Kidney glomerular epithelial cell (primary cell): Measurements from ENCODE around the gene TPGS1.

Experiments
- DNase-seq: peaks from one replicate; lab custom pipeline; 2025; lab: John Stamatoyannopoulos, UW

The TPGS1 gene

DNA sequence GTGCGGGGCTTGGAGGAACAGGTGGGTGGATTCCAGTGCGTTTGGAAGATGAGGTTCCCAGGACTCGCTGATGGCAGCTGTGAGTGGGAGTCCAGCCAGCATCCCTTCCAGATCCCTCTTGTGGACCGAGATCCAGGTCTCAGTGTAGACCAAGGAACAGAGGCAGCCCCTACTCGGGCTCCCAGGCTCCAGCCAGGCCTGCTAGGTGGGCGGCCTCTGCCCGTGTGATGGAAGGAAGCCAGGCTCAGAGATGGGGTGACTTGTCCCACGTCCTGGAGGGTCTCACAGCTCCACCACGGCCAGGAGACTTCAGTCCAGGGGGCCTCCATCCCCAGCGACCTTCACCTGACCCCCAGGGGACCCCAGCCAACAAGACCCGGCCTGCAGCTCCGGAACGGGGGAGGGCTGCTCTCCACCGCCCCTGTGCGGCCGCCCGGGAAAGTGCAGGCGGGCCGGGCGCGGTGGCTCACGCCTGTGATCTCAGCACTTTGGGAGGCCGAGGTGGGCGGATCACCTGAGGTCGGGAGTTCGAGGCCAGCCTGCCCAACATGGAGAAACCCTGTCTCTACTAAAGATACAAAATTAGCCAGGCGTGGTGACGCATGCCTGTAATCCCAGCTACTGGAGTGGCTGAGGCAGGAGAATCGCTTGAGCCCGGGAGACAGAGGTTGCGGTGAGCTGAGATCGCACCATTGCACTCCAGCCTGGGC is 11.7 kb upstream of the TPGS1 start:
- no peak for DNase-seq

DNA sequence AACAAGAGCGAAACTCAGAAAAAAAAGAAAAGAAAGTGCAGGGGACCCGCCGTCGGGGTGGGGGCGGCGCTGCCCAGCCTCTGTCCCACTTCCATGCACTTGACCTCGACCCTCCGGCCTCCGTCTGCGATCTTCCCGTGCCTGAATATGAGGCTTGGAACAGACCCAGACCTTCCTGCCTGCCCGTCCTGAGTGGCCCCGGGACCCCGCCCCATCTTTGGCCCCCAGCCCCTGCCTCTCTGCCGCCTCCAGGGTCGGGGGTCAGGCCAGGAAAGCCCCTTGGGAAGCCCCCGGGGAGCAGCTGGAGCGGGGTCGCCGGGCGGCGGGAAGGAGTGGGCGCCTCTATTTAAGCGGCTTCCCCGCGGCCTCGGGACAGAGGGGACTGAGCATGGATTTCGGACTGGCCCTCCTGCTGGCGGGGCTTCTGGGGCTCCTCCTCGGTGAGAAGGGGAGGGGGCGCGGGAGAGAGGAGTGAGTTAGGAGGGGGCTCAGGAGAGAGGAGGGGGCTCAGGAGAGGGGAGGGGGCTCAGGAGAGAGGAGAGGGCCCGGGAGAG is 11.1 kb upstream of the TPGS1 start, which contains the start of gene MADCAM1:
Gene MADCAM1 (plus strand): TSS at position 375 of the 554 bp plus-strand sequence. CDS start 14 bp downstream, at position 389.
- no peak for DNase-seq

DNA sequence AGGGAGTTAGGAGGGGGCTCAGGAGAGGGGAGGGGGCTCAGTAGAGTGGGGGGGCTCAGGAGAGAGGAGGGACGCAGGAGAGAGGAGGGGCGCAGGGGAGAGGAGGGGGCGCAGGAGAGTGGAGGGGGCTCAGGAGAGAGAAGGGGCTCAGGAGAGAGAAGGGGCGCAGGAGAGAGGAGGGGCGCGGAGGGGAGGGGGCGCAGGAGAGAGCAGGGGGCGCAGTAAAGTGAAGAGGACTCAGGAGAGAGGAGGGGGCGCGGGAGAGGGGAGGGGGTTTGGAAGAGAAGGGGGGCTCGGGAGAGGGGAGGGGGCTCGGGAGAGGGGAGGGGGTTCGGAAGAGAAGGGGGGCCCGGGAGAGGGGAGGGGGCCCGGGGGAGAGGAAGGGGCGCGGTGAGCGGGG is 10.3 kb upstream of the TPGS1 start:
- no peak for DNase-seq

DNA sequence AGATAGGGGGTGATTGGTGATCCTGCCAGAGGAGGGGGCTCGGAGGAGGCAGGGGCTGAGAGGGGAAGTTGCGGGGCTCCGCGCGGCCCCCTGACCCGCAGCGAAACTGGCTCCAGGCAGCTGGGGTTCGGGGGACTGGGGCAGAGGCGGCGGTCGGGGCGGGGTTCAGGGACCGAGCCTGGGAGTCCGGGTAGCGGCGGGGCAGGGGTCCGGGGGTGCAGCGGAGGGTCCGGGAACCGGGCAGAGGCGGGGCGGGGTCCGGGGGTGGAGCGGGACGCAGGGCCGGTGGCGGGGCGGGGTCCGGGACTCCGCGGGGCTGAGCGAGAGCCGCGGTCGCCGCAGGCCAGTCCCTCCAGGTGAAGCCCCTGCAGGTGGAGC is 9.8 kb upstream of the TPGS1 start:
- DNase-seq = no peak

DNA sequence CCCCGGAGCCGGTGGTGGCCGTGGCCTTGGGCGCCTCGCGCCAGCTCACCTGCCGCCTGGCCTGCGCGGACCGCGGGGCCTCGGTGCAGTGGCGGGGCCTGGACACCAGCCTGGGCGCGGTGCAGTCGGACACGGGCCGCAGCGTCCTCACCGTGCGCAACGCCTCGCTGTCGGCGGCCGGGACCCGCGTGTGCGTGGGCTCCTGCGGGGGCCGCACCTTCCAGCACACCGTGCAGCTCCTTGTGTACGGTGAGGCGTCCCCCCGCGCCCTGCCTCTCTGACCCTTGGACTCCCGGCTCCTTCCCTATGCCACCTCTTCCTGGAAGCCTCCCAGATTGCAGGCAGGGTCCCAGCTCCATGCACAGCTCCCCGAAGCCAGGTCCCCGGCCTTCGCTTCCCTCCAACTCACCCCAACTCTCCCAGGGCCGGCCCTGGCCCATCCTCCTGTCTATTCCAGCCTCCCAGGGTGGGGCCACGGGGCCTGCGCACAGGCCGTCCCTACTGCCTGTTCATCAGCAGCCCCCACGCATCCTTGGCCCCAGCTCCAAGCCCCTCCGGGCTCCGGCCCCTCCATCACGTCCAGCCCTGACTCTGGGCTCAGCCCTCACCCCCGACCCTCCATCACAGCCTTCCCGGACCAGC is 9.3 kb upstream of the TPGS1 start:
- no peak for DNase-seq

DNA sequence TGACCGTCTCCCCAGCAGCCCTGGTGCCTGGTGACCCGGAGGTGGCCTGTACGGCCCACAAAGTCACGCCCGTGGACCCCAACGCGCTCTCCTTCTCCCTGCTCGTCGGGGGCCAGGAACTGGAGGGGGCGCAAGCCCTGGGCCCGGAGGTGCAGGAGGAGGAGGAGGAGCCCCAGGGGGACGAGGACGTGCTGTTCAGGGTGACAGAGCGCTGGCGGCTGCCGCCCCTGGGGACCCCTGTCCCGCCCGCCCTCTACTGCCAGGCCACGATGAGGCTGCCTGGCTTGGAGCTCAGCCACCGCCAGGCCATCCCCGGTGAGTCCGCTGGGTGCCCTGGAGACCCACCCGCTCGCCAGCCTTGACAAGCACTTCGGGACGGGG is 8.8 kb upstream of the TPGS1 start:
- DNase-seq = no peak

DNA sequence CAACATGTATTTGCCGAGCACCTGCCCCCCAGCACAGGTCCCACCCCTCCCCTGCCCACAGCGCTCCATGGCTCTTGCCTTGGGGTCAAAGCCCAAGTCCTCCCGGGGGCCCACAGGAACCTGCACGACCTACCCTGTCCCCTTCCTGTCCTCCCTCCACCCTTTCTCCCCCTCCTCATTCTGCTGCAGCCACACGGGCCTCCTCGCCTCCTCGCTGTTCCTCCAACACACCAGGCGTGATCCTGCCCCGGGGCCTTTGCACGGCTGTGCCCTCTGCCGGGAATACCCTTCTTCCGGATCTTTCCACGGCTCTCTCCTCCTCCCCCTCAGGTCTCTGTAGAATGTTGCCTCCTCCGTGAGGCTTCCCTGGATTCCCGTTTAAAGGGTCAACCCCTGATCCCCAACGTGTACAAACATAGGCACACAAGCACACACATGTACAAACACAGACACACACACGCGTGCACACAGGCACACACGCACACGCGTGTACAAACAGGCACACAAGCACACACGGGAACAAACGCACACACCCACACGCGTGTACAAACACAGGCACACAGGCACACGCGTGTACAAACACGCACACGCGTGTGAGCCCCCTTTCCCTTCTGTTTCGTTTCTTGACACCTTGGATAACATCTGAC is 8.2 kb upstream of the TPGS1 start:
- DNase-seq = no peak

DNA sequence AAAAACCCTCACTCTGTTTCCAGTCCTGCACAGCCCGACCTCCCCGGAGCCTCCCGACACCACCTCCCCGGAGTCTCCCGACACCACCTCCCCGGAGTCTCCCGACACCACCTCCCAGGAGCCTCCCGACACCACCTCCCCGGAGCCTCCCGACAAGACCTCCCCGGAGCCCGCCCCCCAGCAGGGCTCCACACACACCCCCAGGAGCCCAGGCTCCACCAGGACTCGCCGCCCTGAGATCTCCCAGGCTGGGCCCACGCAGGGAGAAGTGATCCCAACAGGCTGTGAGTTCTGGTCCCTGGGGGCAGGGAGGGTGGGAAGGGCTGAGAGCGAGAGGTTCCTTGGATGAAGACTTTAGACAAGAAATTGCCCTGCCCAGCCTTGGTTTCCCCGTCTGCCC is 5.7 kb upstream of the TPGS1 start:
- no peak for DNase-seq

DNA sequence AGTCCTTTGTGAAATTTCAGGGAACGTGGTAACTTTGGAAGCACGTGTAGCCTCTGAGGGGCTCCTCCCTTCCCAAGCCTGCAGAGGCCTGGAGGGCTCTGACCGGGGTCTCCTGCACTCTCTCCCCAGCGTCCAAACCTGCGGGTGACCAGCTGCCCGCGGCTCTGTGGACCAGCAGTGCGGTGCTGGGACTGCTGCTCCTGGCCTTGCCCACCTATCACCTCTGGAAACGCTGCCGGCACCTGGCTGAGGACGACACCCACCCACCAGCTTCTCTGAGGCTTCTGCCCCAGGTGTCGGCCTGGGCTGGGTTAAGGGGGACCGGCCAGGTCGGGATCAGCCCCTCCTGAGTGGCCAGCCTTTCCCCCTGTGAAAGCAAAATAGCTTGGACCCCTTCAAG is 2.7 kb upstream of the TPGS1 start:
- DNase-seq = no peak

DNA sequence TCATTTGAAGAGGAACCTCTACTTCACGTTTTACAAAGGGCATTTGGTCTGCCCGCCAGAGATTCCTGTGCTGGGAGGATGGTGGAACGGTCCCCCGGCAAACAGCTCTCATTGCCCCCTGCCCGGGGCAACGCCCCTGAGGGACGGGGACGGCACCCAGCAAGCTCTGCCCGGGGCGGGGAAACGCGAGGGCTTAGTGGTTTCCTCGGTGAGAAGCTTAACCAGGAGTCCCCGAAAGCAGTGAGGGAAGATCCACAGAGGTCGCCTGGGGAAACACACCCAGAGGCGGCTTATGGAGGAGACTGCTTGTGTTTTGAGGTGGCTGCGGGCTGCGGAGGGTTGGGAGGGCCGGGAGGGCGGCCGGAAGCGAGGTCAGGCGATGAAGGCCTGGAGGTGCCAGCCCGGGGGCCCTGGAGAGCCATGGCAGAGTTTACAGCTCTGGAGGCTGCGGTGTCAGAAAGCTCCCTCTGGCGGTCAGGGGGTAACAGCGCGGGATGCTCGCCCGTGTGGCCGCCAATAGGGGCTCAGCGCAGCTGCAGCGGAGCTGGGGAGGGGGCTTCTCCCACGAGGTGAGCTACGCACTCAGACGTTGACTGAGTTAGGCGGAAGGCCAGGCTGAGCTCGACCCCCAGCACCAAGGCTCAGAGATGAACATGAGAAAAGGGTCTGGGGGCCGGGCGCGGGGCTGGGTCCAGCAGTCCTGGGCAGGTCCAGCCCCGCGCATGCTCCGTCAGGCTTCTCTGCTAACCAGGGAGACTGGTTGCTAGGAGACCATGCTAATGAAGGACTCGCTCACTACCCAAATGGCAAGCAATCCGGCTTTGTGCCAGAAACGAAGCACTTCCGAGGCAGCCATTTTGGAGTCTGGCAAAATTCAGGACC is 652 bp upstream of the TPGS1 start:
- DNase-seq = peak; percentile 91

DNA sequence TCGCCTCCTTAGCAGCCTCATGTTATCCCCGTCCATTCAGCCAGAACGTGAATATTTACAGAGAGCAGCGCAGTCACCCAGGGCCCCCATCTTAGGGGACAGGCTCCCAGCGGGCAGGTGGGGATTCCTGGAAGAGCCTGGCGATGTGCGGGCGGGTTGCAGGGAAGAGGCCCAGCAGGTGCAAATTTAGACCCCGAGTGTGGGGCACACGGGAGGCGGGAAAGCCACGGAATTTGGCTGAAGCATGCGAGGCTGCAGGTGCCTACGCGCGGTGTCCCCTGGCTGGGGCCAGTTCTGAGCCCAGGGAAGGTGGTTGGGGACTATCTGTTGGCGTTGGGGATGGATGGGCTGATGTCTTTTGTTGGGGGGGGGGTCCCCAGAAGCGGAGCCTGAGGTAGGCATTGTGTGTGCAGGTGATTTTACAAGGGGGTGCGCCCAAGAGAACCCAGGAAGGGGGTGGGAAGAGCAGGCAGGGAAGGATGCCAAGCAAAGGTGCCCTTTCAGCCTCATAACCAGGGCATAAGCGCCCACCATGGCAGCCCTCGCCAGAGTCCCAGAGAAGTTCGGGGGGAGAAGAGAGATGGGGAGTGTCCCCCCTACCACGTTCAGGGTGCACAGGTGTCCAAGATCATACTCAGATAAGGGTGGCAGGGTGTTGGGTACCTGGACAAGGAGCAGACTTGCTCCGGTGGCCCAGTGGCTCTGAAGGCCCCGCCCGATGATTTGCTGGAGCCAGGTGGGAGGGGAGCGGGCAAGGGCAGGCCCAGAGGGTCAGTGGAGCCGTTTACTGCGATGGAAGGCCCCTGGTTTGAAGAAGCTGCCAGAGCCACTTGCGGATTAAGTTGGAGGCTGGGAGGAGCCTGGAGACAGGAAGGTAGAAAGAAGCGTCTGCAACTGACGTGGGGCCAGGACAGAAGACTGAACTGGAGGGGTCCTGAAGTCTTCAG is 1.2 kb downstream of the TPGS1 start:
- DNase-seq = no peak

DNA sequence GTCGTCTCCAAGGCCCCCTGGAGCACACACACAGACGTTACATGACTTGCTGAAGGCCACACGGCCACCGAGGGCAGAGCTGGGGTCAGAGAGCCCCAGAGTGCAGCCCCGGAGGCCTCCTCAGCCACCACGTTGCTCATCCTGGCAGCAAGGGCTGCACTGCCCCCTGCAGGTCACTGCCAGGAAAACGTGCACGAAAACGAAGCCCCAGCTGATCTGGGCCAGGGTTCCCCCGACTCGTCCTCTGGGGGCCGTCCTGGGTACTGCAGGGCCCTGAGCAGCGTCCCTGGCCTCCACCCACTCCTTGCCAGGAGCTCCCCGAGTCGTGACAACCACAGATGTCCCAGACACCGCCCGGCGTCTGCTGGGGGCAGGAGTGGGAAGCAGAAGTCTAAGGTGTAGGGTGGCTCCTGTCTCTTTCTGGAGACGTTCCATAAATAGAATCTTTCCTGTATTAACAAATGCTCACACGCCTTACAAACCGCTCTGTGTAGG is 3.4 kb downstream of the TPGS1 start:
- peak; percentile 65 for DNase-seq

DNA sequence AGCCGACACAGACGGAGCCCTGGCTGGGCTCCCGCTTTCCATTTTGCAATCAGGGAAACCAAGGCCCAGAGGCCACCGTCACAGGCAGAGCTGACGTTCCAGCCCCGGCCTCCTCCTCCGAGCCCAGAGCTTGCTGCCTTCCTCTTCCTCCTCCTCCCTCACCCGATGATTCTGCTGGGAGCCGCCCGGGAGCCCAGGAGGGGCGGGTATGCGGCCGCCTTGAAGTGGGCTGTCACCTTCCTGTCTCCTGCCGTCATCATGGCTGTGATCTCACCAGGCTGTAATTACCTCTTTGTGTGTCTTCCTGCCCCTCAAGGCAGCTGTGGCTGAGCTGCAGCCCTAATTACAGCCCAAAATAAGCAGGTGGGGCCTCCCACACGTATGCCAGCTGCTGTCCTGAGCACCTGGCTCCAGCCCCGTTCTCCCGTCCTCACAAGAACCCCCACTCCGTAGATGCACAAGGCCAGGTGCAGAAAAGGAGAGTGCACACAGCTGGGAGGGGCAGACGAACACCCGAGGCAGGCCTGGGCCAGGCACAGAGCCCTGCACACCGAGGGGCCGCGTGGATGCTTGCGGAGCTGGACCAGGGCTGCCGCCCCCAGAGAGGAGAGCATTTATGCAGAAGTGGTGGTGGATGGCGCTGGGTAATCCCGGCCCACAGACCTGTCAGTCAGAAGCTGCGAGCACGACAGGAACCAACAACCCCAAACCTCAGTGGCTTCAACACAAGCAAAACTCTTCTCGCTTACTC is 4.0 kb downstream of the TPGS1 start:
- DNase-seq = no peak

DNA sequence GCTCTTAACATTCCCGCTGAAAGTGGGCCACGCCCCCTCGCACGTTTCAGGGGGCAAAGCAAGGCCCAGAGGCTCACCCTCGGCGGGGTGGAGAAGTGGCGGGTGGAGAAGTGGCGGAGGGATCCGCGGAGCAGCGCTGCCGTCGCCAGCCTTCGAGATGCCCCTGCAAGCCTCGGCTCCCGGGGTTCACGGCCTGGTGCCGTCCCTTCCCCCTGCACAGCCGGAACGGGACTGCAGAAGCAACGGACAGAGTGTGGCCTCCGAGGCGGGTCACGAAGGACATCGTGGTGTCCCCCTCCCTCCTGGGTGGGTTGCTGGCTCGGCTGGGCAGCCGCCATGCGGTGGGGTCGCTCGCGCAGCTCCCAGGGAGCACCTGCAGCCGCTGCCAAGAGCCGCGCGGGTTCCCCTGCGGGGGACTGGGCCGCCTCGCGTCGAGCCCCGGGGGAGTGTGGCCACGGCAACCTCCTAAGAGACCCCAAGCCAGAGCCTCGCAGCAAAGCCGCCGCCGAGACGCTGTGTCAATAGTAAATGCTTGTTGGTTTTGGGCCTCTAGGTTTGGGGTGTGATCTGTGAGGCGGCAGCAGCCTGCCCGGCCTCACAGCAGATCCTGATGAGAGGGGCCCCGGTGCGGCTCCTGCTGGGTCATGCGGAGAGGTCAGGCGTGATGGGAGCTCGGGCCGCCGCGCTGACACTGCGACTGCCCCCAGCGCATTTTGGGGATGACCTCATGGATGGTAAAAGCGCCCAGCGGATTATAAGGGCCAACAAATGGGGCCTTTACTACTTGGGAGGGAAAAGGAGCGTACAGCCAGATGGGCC is 5.5 kb downstream of the TPGS1 start:
- no peak for DNase-seq

DNA sequence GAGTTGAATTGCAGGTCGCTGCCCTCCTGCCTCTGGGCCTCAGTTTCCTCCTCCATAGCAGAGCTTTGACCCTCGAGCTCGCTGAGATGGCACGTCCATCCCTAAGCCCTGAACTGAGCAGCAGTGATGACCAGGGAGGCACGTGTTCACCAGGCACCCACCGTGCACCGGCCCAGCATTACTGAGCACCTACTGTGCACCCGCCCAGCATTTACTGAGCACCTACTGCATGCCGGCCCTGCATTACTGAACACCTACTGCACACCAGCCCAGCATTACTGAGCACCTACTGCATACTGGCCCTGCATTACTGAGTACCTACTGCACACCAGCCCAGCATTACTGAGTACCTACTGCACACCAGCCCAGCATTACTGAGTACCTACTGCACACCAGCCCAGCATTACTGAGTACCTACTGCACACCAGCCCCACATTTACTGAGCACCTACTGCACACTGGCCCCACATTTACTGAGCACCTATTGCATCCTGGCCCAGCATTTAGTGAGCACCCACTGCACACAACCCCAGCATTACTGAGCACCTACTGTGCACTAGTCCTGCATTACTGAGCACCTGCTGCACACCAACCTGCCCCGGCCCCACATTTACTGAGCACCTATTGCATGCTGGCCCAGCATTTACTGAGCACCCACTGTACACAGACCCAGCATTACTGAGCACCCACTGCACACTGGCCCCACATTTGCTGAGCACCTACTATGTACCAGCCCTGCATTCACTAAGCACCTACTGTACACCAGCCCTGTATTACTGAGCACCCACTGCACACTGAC is 6.3 kb downstream of the TPGS1 start:
- no peak for DNase-seq

DNA sequence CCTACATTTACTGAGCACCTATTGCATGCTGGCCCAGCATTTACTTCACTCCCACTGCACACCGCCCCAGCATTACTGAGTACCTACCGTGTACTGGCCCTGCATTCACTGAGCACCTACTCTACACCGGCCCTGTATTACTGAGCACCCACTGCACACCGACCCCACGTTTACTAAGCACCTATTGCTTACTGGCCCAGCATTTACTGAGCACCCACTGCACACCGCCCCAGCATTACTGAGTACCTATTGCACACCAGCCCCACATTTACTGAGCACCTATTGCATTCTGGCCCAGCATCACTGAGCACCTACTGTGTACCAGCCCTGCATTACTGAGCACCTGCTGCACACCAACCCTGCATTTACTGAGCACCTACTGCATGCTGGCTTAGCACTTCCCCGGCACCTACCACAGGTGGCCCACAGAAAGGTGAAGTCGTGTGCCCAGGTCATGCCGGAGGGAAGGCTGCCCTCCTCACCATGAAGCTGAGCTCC is 6.9 kb downstream of the TPGS1 start:
- no peak for DNase-seq

DNA sequence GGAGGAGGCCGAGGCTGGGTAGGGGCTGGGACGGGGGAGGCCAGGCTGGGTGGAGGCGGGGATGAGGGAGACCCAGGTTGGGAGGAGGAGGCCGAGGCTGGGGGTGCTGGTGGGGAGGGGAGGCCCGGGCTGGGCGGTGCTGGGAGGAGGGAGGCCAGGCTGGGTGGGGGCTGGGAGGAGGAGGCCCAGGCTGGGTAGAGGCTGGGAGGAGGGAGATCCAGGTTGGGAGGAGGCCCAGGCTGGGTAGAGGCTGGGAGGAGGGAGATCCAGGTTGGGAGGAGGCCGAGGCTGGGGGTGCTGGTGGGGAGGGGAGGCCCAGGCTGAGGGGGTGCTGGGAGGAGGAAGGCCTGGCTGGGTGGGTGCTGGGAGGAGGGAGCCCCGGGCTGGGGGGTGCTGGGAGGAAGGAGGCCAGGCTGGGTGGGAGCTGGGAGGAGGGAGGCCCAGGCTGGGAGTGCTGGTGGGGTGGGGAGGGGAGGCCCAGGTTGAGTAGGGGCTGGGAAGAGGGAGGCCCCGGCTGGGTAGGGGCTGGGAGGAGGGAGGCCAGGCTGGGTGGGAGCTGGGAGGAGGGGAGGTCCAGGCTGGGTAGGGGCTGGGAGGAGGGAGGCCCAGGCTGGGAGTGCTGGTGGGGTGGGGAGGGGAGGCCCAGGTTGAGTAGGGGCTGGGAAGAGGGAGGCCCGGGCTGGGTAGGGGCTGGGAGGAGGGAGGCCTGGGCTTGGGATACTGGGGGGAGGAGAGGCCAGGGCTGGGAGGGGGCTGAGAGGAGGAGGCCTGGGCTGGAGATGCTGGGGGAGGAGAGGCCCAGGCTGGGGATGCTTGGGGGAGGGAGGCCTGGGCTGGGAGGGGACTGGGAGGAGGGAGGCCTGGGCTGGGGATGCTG is 10.7 kb downstream of the TPGS1 start:
- DNase-seq = no peak
